Erythroblast (primary cell): Measurements from ENCODE around the gene ZBTB7C.

ENCODE experiments used
- GATA1 ChIP-seq: IDR thresholded peaks from 2 replicates; pipeline ENCODE4 v1.6.1; 2011; ENCODE audit warnings: low read depth, mild to moderate bottlenecking, control low read depth, low read length, moderate library complexity
- POLR2A ChIP-seq: IDR thresholded peaks from 2 replicates; pipeline ENCODE4 v1.6.1; 2011; ENCODE audit warnings: mild to moderate bottlenecking, low read length

DNA sequence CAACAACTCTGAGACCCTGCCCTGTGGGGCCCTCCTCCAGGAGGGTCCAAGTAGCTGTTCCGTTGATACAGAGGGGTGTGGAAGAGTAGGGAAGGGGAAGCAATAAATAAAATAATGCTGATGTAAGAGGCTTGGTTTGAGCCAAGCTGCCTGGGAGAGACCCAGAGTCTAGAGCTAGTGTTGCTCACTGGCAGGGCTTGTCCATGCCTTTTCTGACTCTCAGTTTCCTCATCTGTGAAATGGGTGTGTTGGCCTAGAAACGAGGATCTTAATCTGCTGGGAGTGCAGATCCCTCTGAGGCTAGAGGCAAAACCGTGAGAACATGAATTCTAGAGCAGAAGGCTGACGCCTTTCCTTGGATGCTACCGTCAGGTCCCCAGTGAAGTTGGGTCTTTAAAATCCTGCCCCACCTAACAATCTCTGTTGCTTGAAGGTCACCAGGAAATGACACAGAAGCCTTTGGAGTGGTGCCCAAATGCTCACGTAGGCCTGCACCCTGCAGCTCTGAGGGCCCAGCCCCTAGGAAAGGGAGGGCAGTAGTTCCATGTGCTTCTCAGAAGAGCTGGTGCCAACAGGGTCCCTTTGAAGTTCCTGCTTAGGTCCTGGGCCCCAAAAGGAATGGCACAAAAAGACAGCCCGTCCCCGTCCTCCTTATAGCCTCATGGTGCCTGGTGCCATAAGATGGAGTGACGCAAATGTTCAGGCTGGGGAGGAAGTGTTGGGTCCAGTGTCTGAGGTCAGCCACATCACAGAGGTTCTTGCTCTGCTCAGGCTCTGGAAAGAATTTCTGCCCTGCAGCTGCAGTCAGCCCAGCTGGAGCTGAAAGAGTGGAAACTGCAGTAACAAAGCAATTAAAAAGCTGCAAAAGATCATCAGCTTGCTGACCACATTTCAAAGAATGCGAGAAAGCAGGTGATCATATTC lies 405.5 kb downstream of the ZBTB7C start:
- TF ChIP-seq POLR2A: no peak
- TF ChIP-seq GATA1: no peak
